Hepatic stellate cell (primary cell): Measurements from ENCODE around the gene EPHB1.
"Not testable (repeated sequence)": the region's sequence is repeated elsewhere in the genome, so short reads cannot be mapped to it uniquely, and the experiment has no call there.

Source experiments
- DNase-seq: peaks from one replicate; pipeline ENCODE4 v3.0.0; 2011; ENCODE audit warnings: low spot score

EPHB1 gene

GRCh38 chr3:135050536-135050935 lies 255.5 kb downstream of the EPHB1 start:
- DNase-seq = no peak

DNA sequence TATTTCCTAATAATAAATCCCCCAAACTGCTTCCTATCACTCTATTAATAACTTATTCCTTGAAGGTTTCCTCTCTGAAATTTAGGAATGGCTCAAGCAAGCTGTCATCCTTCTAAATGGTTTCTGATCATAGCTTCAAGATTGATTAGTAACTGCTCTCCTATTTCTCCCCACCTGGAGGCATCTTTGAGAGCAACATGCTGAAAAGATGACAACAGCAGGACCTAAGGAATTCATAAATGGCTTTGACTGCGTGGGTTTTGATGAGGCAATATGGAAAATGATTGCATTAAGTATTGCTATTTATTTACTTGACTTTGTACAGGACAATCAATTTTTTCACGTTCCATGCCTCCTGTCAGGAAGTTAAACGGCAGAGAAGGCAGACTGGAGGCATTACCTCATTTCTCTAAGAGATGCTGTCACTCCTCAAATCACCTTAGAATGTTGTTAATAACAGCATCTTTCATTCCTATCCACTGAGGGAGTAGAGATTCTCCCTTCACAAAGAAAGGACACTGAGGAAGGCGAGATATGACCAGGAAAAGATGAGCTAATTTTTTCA lies 256.4 kb downstream of the EPHB1 start:
- no peak for DNase-seq

DNA sequence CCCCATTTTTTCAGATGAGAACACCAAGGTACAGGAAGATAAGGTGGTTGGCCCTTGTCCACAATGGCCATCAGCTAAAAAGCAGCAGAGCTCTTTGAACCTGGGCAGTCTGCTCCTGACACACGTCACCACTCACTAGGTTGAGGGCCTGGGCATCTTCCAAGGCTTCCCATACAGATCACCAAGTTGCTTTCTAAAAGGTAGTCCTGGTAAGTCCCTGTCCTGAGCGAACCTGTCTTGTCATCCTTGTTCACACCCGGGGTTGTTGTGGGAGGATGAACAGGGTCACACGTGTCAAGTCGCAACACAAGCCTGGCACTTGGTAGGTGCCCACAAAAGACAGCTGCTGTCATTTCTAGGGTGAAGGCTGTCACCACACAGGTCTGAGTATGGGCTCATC lies 260.4 kb downstream of the EPHB1 start:
- DNase-seq = no peak

- no peak for DNase-seq
Measured at GRCh38 chr3:135056084-135056730, 261.1 kb downstream of the EPHB1 start.

DNA sequence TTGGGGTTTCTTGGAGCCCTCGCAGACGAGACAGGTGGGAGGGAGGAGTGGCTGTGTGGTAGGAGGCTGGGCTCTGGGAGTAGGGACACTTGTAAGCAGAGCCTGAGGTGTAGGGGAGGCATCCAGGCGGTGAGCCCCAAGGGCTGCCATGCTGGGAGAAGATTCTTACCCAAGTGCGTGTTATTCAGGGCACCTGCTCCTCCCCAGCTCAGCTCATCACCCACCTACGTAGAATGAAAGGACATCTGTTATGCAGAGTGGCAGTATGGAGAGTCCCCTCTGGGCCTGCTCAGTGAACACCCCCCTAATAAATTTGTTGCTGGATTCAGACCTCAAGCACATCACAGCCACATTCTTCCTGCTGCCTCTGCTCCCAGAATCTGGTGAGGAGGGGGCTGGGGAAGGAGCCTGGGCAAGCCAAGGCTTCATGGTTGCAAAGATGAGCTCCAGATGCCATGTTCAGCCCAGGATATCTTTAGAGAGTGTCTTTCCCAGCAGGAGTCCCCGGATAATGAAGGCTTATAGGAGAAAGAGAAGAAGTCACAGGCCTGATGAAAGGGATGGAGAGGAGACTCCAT lies 261.8 kb downstream of the EPHB1 start:
- DNase-seq = no peak

DNA sequence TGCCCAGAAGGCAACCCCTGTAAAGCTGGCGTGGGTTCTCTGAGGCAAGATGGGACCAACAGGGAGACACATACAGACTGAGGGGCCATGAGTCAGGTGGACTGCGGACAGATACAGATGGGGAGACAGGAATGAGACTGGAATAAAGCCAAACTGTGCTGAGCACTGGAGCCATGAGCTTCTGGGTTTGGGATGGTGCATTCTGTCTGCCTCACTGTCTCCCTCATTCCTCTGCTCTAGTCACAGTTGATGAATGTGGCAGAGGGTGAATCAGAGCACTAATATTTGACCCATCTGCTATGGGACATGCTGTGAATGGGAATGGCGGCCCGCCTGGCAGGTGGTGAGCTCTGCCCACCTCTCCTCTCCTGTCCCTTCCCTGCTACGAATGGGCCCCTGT lies 262.9 kb downstream of the EPHB1 start:
- no peak for DNase-seq

DNA sequence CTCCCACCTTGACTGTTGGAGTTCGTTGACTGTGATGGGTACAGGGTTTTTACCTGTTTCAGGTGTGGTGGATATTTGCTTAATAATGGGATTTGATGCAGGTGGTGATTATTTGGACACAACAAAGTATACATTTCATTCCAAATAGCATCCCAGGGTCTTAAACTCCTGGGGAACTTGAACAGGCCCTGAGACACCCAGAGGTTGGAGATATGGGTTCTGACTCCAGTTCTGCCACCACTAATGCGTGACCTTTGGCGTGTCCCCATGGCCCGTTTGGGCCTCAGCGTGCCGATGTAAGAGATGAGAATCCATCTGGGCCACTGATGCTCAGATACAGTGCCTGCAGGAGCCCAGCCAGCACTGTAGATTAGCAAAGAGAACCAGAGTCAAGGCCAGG lies 264.5 kb downstream of the EPHB1 start:
- DNase-seq = no peak

DNA sequence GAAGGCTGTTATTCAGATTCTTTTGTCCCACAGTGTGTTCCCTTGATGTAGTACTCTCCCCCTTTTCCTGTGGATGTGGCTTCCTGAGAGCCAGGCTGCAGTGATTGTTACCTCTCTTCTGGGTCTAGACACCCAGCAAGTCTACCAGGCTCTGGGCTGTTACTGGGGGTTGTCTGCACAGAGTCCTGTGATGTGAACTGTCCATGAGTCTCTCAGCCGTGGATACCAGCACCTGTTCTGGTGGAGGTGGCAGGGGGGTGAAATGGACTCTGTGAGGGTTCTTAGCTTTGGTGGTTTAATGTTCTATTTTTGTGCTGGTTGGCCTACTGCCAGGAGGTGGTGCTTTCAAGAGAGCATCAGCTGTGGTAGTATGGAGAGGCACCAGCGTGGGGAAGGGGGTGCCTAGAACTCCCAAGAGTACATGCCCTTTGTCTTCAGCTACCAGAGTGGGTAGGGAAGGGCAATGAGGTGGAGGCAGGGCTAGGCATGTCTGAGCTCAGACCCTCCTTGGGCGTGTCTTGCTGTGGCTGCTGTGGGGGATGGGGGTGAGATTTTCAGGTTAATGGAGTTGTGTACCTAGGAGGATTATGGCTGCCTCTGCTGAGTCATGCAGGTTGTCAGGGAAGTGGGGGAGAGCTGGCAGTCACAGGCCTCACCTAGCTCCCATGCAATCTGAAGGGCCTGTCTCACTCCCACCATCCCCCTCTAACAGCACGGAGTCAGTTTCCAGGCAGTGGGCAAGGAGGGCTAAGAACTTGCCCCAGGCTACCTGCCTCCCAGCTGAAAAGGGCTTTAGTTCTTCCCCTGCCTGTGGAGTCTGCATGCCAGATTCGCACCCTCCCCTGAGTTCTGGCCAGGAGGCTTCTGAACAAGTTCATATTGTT lies 272.0 kb downstream of the EPHB1 start:
- not testable (repeated sequence) for DNase-seq

- no peak for DNase-seq
Measured at GRCh38 chr3:135068011-135068410, 273.0 kb downstream of the EPHB1 start.

GRCh38 chr3:135069406-135069805 lies 274.3 kb downstream of the EPHB1 start:
- no peak for DNase-seq

GRCh38 chr3:135071483-135071882 lies 276.4 kb downstream of the EPHB1 start:
- no peak for DNase-seq

DNA sequence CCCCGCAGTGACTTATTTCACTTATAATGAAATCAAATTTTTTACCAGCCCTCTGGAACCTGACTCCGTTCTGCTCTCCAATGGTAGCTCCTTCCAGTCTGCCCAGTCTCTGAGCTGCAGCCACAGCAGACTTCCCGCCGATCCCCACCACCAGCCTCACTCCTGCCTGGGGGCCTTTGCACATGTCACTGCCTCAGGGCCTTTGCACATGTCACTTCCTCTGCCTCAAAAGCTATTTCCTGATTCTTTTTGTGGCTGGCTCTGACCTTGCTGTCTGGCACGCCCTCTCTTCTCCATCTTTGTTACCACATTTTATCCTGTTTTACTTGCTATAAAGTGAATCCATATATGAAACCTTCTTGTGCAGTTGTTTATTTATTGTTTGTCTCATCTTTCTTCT lies 277.4 kb downstream of the EPHB1 start:
- no peak for DNase-seq

GRCh38 chr3:135075157-135075556 lies 280.1 kb downstream of the EPHB1 start:
- DNase-seq = no peak

- no peak for DNase-seq
Measured at GRCh38 chr3:135076341-135076740, 281.3 kb downstream of the EPHB1 start.

DNA sequence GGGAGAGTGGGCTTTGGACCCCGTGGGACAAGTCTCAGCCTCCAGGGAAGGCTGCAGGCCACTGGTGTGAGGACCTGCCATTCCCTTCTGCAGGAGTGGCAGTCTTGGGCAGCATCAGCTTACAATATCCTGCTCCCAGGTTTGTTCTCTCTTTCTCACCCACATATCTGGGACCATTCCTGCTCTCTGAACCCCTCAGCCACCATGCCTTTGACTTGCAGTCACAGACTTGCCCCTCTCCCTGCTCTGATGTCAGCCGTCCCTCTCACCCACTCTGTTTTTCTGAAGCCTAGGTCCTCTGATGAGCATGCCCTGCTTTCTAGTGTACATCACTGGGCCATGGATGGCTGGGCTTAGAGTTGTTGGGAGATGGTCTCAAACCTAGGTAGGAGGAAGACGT lies 282.1 kb downstream of the EPHB1 start:
- no peak for DNase-seq

- DNase-seq = no peak
Measured at GRCh38 chr3:135078283-135078682, 283.2 kb downstream of the EPHB1 start.

- no peak for DNase-seq
Measured at GRCh38 chr3:135079095-135079494, 284.0 kb downstream of the EPHB1 start.

- no peak for DNase-seq
Measured at GRCh38 chr3:135081451-135081850, 286.4 kb downstream of the EPHB1 start.

GRCh38 chr3:135081856-135082434 lies 286.9 kb downstream of the EPHB1 start:
- no peak for DNase-seq

- no peak for DNase-seq
Measured at GRCh38 chr3:135082706-135083105, 287.6 kb downstream of the EPHB1 start.

DNA sequence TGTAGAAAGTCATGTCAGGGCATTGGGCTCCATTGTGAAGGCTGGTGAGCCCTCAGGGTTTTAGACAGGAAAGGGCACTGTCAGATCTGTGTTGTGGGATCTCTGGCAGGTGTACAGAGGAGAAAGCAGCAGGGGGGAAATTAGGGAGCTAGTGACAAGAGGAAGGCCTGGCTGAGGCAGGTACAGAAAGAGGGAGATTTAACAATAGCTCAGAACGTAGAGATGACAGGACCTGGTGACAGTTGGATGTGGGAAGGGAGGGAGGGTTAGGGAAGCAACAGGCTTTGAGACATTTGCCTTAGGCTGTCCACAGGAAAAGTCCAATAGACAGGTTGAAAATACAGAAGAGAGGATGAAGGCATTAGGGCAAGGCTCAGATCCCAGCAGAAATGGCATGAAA lies 288.1 kb downstream of the EPHB1 start:
- DNase-seq = no peak

DNA sequence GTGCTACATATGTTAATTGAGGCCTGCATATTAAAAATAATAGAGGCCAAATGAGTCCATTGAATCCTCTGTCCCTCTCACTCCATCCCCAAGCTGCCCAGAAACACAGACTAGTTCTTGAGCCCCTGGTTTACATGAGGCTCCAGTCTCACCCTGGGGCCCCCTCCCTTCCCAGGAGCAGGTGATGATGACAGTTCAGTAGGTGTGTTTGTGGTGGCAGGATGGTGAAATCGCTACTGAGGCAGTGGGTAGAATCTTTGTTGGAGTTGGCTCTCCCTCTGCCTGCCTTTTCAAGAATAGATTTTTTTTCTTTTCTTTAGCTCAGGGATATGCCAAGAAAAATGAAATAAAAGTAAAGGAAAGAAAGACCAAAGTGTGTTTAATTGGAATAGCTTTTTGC lies 288.7 kb downstream of the EPHB1 start:
- no peak for DNase-seq

DNA sequence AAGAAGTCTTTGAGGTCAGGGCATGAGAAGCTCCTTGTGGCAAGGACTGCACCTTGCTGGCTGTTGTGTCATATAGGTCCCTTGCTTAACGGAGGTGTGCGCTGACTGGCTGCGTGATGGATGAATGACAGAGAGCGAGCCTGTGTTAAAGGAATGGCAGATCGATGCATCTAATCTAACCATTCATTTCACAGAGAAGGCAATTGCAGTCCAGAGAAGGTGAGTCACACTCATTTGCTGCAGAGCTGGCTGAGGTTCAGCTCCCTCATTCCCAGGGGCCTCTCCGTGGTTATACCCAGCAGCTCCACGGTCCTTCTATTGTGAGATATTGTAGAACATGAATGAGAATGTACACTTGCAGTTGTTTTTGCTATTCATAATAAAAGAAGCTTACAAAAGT lies 289.3 kb downstream of the EPHB1 start:
- DNase-seq = no peak
